Loucy (cell line): ENCODE data around the gene PARD3B.
A peak's percentile ranks its signal among the peaks of the same experiment; 100 is the strongest.

ENCODE experiments used
- H2AFZ ChIP-seq: fragments of 200-600 bp; sonication (generic); 2 replicates; pipeline ENCODE4 v1.6.0; 2016; ENCODE audit warnings: antibody characterized with exemption, mild to moderate bottlenecking, low read length, moderate library complexity
- H3F3A ChIP-seq: fragments of 200-600 bp; 2 replicates; pipeline ENCODE4 v1.6.0; 2016; ENCODE audit warnings: antibody characterized with exemption, low read depth, mild to moderate bottlenecking
- H3K27me3 ChIP-seq: fragments of 200-600 bp; sonication (generic); 2 replicates; pipeline ENCODE4 v1.6.1; 2014; ENCODE audit warnings: low read length, mild to moderate bottlenecking; ENCODE audit not compliant: insufficient read depth, poor library complexity, severe bottlenecking
- H3K36me3 ChIP-seq: fragments of 200-600 bp; sonication (generic); 2 replicates; pipeline ENCODE4 v1.6.1; 2016; ENCODE audit warnings: low read length; ENCODE audit not compliant: insufficient read depth
- H3K4me1 ChIP-seq: fragments of 200-600 bp; sonication (generic); 2 replicates; pipeline ENCODE4 v1.5.1; 2014; ENCODE audit warnings: low read length, mild to moderate bottlenecking; ENCODE audit not compliant: insufficient read depth, poor library complexity, severe bottlenecking
- H3K4me2 ChIP-seq: fragments of 200-600 bp; sonication (generic); 2 replicates; pipeline ENCODE4 v1.6.0; 2014; ENCODE audit warnings: antibody characterized with exemption, low read length, low read depth, mild to moderate bottlenecking; ENCODE audit not compliant: poor library complexity, severe bottlenecking
- H3K4me3 ChIP-seq: fragments of 200-600 bp; sonication (generic); 2 replicates; pipeline ENCODE4 v1.5.1; 2014; ENCODE audit warnings: low read length, mild to moderate bottlenecking, mixed read lengths; ENCODE audit not compliant: poor library complexity, severe bottlenecking
- H3K79me2 ChIP-seq: fragments of 200-600 bp; sonication (generic); 2 replicates; pipeline ENCODE4 v1.6.1; 2014; ENCODE audit warnings: low read length; ENCODE audit not compliant: insufficient read depth
- H3K9ac ChIP-seq: fragments of 200-600 bp; sonication (generic); 2 replicates; pipeline ENCODE4 v1.6.0; 2014; ENCODE audit warnings: mild to moderate bottlenecking, low read depth, low read length, moderate library complexity; ENCODE audit not compliant: poor library complexity, severe bottlenecking
- H3K9me2 ChIP-seq: fragments of 200-600 bp; sonication (generic); replicated peaks from 2 replicates; pipeline ENCODE4 v1.6.1; 2016; ENCODE audit warnings: low read depth, low read length, mixed read lengths
- H3K9me3 ChIP-seq: fragments of 200-600 bp; sonication (generic); 2 replicates; pipeline ENCODE4 v1.6.1; 2014; ENCODE audit warnings: mild to moderate bottlenecking, antibody characterized with exemption, low read length, low read depth; ENCODE audit not compliant: insufficient read depth
- H4K20me1 ChIP-seq: fragments of 200-600 bp; sonication (generic); 2 replicates; pipeline ENCODE4 v1.6.0; 2014; ENCODE audit warnings: antibody characterized with exemption, low read length, mild to moderate bottlenecking; ENCODE audit not compliant: insufficient read depth, poor library complexity, severe bottlenecking
- CTCF ChIP-seq: fragments of 200-600 bp; sonication (generic); conservative IDR thresholded peaks from 2 replicates; pipeline ENCODE4 v1.5.1; 2014; ENCODE audit warnings: mild to moderate bottlenecking, antibody characterized with exemption, low read length
- EZH2phosphoT487 ChIP-seq: fragments of 200-600 bp; IDR thresholded peaks from 2 replicates; pipeline ENCODE4 v1.6.1; 2018; ENCODE audit warnings: antibody characterized with exemption, mild to moderate bottlenecking, moderate library complexity, borderline replicate concordance

The PARD3B gene

GRCh38 chr2:205119136-205119535 lies 573.9 kb downstream of the PARD3B start:
- Histone ChIP-seq H3K4me1 (no peaks in the 10 kb centered on the region), H3F3A (no peaks in the 10 kb centered on the region), H3K9ac (no peak overlapping the region), H2AFZ (no peak overlapping the region), H3K4me3 (no peak overlapping the region), H3K9me2 (no peaks in the 10 kb centered on the region), H4K20me1 (no peaks in the 10 kb centered on the region), H3K27me3 (no peaks in the 10 kb centered on the region), H3K36me3 (no peaks in the 10 kb centered on the region), H3K4me2 (no peak overlapping the region), H3K9me3 (no peaks in the 10 kb centered on the region), H3K79me2 (no peaks in the 10 kb centered on the region)
- TF ChIP-seq EZH2phosphoT487 (no peak), CTCF (no peak)

- Histone ChIP-seq H3F3A (no peaks in the 10 kb centered on the region), H3K4me2 (no peak overlapping the region), H3K27me3 (no peaks in the 10 kb centered on the region), H3K9me3 (no peaks in the 10 kb centered on the region), H3K36me3 (no peaks in the 10 kb centered on the region), H3K79me2 (no peaks in the 10 kb centered on the region), H4K20me1 (no peaks in the 10 kb centered on the region), H3K9ac (no peak overlapping the region), H2AFZ (peak overlapping the region; percentile 89), H3K9me2 (no peaks in the 10 kb centered on the region), H3K4me1 (peaks cover 15% of the 10 kb centered on the region), H3K4me3 (no peak overlapping the region)
- TF ChIP-seq EZH2phosphoT487 (no peak), CTCF (no peak)
Observed at GRCh38 chr2:205128726-205129125, 583.5 kb downstream of the PARD3B start.

- H3K27me3 ChIP-seq = no peaks in the 10 kb centered on the region
- peak overlapping the region; percentile 22 for H3K4me2 ChIP-seq
- H3K4me3 ChIP-seq = no peak overlapping the region
- H3K9ac ChIP-seq = peak overlapping the region; percentile 0
- H3K79me2 ChIP-seq = no peaks in the 10 kb centered on the region
- H3K4me1 ChIP-seq = peaks cover 15% of the 10 kb centered on the region
- H3F3A ChIP-seq = no peaks in the 10 kb centered on the region
- H4K20me1 ChIP-seq = no peaks in the 10 kb centered on the region
- H3K9me2 ChIP-seq = no peaks in the 10 kb centered on the region
- no peaks in the 10 kb centered on the region for H3K9me3 ChIP-seq
- H2AFZ ChIP-seq = peak overlapping the region; percentile 89
- no peak for TF ChIP-seq EZH2phosphoT487
- no peak for TF ChIP-seq CTCF
- no peaks in the 10 kb centered on the region for H3K36me3 ChIP-seq
Observed at GRCh38 chr2:205129531-205129930, 584.3 kb downstream of the PARD3B start.
